Measurements from ENCODE around the gene C9orf50.

C9orf50 gene

GRCh38 chr9:129586685-129587084 is 34.2 kb downstream of the C9orf50 start:
- no peak for DNase-seq

GRCh38 chr9:129586245-129586644 is 34.7 kb downstream of the C9orf50 start:
- DNase-seq, result no peak

DNA sequence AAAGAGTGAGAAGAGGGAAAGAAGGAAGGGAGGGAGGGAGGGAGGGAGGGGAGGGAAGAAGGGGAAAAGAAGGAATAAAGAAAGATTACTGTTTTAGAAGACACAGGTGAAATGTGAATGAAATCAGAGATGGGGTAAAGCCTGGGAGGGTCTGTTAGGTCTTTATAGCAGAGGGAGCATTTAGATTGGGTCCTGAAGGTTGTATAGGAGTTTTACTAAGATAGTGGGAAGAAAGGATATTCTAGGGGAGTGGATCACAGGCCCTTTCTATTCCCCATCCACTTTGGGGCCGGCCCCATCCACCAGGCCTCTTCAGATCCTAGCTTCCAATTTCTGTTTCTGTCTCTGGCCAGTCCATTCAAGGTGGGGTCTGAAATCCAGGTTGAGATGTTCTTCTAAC is 35.5 kb downstream of the C9orf50 start:
- no peak for DNase-seq

GRCh38 chr9:129584136-129584535 is 36.8 kb downstream of the C9orf50 start:
- peak; percentile 37 for DNase-seq

DNA sequence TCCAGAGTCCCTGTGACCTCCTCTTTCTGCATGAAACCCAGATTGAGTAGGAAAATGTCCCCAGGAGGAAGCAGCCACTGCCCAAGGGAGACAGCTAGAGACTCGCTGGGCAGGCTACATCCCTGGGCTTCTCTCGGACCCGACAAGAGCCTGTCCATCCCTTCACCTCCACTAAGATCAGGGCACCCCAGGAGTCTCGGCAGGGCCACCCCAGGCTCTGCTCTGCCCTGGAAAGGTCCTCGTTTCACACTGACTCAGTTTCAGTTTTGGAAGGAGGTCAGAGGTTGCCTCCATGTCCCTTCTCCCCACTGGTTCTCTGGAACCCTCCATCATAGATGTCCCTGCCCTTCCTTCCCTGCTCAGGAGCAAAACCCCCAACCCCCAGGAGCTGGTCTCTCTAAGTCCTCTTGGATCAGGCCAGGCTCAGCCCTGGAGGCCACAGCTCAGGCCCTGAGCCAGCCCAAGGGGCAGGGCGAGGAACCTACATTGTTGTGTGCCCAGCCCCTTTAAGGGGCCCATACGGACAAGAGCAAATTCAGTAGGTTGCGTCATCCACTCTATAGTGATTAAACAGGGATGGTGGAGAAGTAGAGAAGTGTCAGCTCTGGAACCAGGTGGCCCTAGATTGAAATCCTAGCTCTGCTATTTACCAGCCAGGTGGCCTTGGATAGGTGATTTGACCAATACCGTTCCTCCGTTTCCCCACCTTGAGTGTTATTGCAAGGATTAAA is 37.4 kb downstream of the C9orf50 start:
- DNase-seq, result no peak

- DNase-seq, result no peak
Observed at GRCh38 chr9:129582855-129583254, 38.0 kb downstream of the C9orf50 start.

GRCh38 chr9:129581505-129582189 is 39.3 kb downstream of the C9orf50 start:
- no peak for DNase-seq

GRCh38 chr9:129580211-129580915 is 40.5 kb downstream of the C9orf50 start:
- DNase-seq, result no peak

GRCh38 chr9:129579294-129579693 is 41.6 kb downstream of the C9orf50 start:
- DNase-seq, result no peak

DNA sequence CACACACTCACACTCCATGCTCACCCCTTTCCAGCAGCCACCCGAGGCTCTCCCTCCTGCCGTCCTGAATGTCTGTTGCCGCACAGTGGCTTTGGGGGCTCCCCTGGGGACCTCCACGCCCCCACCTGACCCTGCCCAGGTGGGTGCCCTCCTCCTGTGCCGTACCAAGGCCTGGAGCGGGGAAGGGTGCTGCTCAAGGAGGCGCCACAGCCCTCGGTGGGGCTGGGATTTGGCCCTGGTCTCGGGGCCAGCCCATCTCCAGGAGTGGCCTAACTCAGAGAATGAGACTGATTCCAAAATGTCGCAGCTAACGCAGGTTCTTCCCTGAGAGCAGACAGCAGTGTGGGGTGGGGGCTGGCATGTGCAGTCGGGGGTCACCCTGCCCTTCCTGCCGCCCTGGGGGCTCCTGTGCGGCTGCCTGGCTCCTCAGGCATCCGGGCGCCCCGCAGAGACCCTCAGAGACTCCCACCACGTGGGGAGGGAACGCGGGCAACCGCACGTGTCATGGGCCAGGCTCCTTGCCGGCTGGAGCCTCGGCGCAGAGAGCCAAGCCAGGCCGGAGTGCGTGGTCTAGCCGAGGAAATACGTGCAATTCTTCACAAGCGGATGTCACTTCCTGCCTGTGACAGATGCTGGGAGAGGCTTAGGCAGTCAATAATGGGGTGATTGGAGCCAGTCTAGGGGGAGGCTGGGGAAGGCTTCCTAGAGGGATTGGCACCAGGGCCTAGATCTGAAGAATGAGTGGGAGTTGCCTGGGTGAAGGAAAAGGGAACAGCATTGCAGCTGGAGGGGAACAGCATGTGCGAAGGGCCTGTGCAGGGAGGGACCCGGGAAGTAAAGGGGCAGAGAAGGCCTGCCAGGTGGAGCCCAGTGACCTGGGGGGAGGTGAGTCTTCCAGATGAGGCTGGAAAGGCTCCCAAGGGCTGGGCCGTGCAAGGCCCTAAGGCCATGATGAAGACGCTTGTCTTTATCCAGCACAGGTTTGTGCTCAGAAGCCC is 44.1 kb downstream of the C9orf50 start:
- no peak for DNase-seq

DNA sequence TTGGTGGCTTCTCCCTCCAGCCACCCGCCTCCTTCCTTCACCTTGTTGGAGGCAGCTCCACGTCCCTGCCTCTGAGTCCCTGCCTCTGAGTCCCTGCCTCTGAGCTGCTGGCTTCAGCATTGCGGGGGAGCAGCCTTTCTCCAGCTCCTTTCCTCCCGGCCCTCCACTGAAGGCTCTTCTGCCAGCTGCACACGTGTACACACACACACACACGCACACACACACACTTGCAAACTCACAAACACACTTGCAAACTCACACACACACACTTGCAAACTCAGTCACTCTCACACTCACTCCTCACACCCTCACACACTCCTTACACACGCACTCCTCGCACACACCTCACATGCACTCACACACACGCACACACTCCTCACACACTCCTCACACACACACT is 45.1 kb downstream of the C9orf50 start:
- DNase-seq, result no peak

DNA sequence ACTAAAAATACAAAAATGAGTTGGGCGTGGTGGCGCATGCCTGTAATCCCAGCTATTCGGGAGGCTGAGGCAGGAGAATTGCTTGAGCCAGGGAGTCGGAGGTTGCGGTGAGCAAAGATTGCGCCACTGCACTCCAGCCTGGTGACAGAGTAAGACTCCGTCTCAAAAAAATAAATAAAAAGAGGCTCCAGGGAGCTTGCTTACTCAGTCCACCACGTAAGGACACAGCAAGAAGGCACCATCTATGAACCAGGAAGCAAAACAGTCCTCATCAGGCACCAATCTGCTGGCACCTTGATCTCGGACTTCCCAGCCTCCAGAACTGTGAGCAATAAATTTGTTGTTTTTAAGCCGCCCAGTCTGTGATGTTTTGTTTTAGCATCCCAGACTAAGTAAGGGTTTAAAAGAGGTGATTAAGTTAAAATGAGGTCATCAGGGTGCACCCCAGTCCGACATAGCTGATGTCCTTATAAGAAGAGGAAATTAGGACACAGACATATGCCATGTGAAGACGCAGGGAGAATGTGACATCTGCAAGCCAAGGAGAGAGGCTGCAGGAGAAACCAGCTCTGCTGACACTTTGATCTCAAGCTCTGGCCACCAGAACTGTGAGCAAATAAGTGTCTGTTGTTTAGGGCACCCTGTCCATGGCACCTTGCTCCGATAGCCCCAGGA is 45.9 kb downstream of the C9orf50 start:
- DNase-seq, result no peak

- DNase-seq, result no peak
Observed at GRCh38 chr9:129573977-129574376, 46.9 kb downstream of the C9orf50 start.

DNA sequence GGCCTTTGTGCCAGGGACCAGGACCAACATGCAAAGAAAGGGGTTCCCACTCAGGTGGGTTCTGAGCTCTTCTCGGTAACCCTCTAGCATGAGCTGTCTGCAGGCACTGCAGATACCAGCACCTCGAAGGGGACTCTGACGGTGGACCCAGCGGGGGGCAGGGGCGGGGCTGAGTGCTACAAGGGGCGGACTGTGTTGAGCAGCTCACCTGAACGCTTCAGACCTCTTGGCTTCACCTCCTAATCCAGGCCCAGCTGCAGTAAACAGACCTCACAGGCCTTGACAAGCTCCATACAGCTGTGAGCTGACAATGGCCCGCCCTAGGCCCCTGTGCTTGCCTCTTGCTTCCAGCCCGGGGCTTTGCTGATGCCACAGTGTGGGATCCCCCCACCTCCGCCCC is 48.4 kb downstream of the C9orf50 start:
- DNase-seq, result no peak

DNA sequence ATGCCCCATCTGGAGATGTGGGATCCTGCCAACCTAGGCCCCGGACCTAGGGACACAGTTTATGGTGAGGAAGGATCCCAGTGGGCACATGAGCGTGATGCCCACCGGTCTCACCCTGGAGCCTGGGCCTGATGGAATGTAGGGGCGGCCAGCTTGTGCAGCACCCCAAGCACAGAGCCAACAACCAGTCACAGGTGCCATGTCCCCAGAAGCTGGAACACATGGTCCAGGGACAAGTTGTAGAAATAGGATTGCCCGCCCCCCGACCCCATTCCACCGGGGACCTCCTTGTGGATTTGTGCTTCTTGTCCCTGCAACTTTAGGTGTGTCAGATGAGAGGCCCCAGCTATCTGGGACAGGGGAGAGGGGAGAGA is 48.9 kb downstream of the C9orf50 start:
- DNase-seq, result no peak

GRCh38 chr9:129571298-129572051 is 49.4 kb downstream of the C9orf50 start:
- no peak for DNase-seq

- no peak for DNase-seq
Observed at GRCh38 chr9:129570450-129571297, 50.2 kb downstream of the C9orf50 start.

DNA sequence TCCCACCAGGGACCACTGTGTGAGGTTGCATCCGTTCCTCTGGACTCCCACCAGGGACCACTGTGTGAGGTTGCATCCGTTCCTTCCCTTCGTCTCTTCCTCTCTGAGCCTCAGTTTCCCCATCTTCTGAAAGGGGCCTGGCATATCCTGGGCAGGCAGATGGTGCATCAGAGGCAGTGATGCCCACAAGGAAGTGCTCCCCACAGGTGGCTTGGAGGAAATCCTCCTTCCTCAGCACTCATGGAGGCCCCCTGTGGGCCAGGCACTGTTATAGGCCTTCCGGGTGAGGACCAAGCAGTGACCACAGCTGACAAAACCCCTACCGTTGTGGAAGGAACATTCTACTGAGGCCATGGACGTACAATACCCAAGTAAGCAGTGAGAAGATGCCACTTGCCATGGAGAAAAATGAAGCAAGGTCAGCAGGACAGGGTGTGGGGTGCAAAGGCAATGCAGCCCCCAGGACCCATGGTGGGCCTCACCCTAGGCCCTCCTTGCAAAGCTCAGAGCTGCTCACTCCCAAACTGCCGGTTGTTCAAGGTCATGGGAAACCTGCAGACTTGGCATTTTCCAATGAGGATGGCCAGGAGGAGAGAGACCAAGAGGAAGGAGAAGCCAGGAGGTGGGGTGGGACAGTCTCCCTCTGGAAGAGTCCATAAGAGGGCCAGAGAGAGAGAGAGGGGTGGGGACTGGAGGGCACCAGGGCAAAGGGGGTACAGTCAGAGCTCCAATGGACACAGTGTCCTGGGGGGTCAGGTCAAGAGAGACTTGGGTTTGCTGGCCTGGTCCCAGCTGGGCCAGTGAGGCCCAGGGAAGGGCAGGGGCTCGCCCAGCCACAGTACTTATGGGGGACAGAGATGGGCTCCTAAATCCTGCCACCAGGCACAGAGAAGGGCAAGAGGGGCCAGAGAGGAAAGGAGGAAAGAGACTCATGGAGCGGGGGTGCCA is 51.1 kb downstream of the C9orf50 start:
- no peak for DNase-seq

All from effector CD8-positive, alpha-beta T cell (primary cell).